NCI-H146 treated with DMSO at 0.1 percent for 48 hours (cell line): ENCODE data around the gene MYO1H.
A peak's percentile ranks its signal among the peaks of the same experiment; 100 is the strongest.

Source experiments
- DNase-seq: peaks from one replicate; lab custom pipeline; 2025; ENCODE audit not compliant: unreplicated experiment; lab: John Stamatoyannopoulos, UW

Gene MYO1H

GRCh38 chr12:109448272-109448671 lies 100.6 kb downstream of the MYO1H start:
- DNase-seq, result no peak

DNA sequence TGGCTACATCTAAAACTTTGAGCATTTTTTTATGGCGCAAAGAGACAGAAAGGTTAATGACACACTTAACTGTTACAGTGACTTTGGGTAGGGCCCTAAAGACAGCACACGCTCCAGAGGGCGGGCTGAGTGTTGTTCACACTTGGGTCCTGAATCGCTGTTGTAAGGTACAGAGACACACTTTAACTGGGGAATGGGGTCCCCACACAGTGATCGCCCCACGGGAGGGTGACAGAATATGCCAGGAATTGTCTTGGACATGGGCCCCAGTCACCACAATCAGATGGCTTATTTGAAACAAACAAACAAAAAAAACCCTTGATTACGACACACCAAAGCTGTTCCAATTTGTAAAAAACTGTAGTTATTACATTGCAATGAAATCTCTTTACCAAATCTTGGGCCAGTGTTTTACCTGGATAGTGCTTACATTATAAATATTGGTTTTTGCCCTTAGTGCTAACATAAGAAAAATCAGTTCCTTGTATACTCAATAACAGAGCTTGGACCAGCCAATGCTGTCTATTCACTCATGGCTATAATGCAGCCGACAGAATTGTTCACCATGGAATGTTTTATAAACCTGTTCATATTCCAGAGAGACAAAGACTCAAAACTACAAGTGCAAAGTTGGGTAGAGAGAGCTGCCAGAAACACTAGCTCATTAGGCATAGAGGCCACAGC lies 101.1 kb downstream of the MYO1H start:
- no peak for DNase-seq

- DNase-seq, result no peak
Measured at GRCh38 chr12:109449845-109450532, 102.3 kb downstream of the MYO1H start.

GRCh38 chr12:109450980-109451379 lies 103.3 kb downstream of the MYO1H start:
- DNase-seq, result no peak

- DNase-seq, result no peak
Measured at GRCh38 chr12:109451400-109451799, 103.7 kb downstream of the MYO1H start.

GRCh38 chr12:109452489-109452888 lies 104.8 kb downstream of the MYO1H start:
- no peak for DNase-seq

GRCh38 chr12:109455706-109456105 lies 108.0 kb downstream of the MYO1H start:
- DNase-seq, result no peak

- DNase-seq, result no peak
Measured at GRCh38 chr12:109458086-109458485, 110.4 kb downstream of the MYO1H start.

- DNase-seq, result peak; percentile 5
Measured at GRCh38 chr12:109458771-109459208, 111.1 kb downstream of the MYO1H start.

DNA sequence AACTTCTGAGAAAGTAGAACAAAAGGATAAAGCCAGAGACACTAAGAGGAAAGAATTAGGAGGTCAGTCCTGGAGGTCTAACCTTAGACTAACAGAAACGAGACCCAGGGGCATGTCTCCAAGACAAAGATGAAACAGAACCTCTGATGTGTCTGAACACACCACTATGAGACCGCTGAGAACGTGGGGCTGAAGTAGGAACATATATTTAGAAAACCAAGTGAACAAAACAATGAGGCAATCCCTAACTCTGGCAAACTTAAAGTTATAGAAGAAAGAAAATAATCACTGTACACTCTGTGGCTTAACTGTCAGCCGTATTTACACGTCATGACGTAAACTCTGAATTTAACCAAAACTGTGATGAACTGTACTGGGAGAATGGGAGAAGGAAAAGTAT lies 111.5 kb downstream of the MYO1H start:
- no peak for DNase-seq

DNA sequence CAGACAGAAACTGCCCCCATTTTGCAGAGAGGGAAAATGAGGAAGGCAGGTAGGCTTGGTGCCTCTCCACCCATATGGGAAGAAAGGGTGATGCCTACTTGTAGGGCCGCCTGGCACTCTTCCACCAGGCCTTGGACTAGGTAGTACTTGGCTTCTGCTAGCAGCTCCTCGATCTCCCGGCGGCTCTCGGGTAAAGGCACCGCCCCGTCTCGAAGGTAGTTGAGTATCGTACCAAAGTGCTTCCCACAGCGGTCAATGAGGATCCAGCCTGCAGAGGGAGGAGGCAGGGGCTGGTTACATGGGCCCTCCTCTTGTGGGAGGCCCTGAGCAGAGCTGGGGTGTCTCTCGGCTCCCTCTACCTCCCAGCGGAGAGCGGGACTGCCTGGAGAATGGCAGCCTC lies 112.8 kb downstream of the MYO1H start:
- DNase-seq, result no peak

- no peak for DNase-seq
Measured at GRCh38 chr12:109461049-109461845, 113.5 kb downstream of the MYO1H start.

GRCh38 chr12:109461846-109462756 lies 114.4 kb downstream of the MYO1H start:
- DNase-seq, result no peak

- no peak for DNase-seq
Measured at GRCh38 chr12:109462868-109463692, 115.4 kb downstream of the MYO1H start.

DNA sequence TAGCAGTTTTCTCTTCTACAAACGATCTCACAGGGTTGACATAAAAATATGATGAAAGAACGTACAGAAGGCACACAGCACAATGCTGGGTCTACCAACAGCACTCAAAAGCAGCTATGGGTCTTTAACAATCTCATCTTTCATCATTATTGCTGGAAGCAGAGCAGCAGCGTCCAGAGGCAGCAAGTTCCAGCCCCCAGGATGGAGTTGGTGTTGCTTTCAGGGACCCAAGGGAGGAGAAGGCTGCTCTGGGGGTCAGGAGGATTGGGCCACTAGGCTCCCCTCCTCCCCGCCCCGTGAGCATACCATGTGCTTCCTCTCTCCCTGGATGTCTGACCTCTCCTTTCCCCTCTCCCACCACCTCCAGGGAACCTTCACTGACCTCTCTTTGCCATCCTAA lies 116.1 kb downstream of the MYO1H start:
- DNase-seq, result no peak

DNA sequence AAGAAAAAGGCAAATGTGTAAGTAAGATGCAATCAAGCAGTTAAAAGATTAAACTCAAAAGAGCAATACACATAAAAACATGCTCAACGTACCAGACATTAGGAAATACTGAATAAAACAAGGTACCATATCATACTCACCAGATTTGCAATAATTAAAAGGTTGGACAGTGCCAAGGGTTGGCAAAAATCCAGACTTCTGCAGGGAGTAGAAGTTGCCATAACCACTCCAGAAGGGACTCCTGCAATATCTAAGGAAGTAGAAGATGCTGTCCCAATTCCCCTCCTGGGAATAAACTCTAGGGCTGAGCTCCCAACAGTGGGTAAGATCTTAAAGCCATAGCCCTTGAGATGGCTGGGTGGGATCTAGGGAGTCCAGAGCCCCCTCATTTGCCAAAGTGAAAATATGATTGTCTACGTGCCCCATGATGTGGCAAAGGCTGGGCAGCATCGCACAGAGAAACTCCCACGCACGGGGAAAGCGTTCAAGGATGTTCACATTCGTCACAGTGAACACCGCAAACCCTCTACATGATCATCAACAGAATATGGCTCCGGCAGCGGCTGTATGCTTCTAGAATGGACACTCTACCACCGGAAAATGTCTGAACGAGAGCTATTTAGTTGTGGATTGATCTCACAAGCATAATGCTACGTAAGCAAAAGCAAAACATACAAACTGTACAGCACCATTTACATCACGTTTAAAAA lies 117.1 kb downstream of the MYO1H start:
- DNase-seq, result no peak

- no peak for DNase-seq
Measured at GRCh38 chr12:109466305-109466704, 118.6 kb downstream of the MYO1H start.

DNA sequence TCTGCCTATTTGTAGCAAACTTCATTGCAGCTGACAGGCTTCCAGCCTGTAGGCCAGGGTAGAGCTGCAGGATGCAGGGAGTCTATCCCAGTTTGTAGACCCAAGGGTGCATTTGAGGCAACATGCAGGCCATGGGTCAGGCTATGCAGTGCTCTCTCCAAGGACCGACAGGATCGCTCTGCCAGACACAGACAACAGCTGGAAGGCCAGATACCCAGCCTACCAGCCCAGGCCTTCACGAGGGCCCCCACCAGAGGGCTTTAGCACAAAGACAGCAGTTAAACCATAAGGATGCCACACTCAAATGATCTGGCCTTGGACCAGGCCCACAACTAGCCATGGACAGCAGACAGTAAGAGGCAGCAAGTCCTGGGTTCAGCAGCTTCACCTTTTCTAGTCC lies 119.1 kb downstream of the MYO1H start:
- DNase-seq, result no peak

DNA sequence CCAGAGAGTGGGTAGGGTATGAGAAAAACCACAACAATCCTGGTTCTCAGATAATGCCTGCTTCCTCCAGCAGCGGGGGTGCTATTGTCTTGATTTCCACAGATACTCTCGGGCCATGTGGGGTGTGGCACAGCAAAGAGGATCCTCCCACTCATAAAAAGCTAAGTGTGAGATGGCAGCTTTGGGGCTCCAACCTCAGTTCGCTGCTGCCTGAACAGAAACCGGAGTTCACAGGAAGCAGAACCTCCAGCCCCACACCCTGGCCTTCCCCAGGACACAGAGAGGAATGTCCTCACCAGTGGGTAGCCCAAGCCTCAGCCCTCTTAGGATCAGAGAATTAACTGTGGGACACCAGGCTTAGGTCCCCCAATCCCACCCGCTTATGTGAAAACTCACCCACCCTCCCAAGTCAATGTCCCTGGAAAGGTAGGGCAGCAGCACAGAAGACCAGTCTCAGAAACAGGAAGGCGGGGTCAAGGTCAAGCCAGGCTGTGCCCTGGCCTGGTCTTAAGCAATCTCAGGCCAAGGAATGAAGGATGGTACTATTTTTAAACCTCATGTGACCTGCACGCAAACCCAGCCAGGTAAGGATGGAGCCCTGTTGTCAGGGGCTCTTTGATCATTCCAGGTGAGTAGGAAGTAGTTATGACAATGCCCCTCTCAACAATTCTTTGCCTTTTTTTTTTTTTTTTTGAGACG lies 120.4 kb downstream of the MYO1H start:
- no peak for DNase-seq
